Measurements from ENCODE around the gene APBA1.
"Not testable (repeated sequence)": the region's sequence is repeated elsewhere in the genome, so short reads cannot be mapped to it uniquely, and the experiment has no call there.

APBA1 gene

DNA sequence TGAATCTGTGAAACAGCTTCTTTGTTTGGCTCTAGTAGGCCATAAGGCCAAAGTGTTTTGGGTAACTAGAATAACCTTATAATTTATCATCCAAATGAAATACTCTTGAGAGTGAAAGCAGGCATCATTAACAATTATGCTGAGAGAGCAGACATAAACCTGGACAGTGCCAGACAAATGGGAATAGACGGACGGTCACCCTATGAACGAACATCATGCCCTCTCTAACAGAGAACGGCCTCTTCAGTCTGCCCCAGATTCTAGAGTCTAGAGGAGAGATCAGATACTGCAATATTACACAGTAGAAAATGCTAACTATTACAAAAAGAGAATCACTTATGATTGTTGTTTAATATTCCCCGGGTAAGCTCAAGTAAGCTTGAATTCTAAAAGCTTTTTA is 68.5 kb downstream of the APBA1 start:
- no peak for DNase-seq

DNA sequence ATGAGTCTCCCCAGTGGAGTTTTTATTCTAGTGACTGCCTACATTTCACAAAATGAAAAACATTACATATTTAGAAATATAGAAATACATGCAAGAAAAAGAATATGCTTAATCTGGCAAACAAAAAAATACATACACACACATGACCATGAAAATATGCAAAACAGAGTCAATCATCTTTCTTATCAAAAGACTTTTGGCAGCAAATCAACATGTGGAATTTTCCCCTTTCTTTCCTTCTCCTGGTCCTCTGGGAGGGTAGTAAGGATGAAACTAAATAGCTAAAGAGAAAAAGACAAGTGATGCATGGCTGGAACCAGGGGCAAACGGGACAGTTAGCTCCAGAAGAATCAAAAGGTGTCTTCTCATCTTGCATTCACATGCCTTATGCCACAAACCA is 69.4 kb downstream of the APBA1 start:
- DNase-seq = no peak

DNA sequence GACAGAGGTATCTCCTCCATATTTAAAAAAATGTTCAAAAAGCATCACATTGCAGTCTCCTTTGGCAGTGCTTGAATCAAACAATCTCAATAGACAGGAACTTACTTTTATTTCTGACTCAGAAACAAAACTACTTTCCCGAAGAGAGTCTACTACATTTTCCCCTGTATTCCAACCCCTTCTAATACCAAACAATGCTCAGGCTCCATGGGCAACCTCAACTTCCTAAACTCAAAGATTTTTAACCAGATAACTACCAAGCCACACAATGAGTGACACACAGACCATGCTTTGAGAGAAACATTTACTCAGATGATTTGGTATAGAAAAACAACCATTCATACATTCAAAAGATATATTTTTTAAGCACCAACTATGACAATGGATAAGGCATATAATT is 70.5 kb downstream of the APBA1 start:
- DNase-seq = no peak

- DNase-seq = no peak
Measured at GRCh38 chr9:69600314-69601047, 71.7 kb downstream of the APBA1 start.

DNA sequence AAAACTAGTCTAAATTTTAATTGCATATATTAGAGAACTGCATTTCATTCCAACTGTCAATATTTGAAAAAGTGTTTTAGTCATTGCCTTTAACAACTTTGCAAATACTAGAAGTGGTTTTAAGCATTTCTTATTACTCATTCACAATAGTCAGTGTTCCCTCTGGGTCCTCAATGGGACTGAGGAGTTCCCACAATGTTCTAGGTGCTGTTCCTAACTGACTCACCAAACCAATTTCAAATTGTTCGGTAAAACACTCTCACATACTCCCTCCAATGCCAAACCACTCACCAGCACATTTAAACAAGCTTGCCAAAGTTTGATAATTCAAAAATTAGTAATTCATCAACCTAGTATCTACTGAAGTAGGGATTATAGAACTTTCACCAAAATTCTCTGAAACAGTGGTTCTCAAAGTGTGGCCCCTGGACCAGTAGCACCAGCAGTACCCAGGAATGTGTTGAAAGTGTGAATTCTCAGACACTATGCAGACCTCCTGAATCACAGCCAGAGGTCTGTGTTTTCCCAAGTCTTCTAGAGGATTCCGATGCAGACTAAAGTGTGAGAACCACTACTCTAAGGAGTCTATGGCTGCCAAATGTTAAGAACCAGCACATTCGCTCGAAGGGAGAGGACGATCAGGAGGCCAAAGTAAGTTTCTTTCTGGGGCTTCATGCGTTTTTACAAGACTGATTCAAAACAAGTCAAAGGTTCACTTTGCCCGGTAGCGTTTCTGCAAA is 72.8 kb downstream of the APBA1 start:
- no peak for DNase-seq

GRCh38 chr9:69596906-69597305 is 75.3 kb downstream of the APBA1 start:
- not testable (repeated sequence) for DNase-seq

GRCh38 chr9:69594180-69594579 is 78.0 kb downstream of the APBA1 start:
- no peak for DNase-seq

DNA sequence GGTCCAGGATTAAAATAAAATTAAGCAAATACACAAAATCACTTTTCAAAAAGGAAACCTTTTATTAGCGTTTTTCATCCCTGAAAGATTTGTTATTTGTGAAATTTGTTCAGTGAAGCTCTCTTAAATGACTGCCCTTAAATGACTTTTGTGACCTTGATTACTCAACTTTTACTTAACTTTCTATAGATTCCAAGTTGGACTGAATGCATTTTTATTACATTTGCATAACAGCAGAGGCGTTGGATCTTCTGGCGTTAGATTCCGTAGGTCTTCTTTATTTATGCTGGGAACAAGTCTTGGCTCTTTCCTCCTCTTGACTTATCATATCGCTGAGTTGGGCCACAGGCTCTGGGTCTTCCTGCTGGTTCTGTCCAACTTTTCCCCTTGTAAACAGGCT is 78.4 kb downstream of the APBA1 start:
- no peak for DNase-seq

DNA sequence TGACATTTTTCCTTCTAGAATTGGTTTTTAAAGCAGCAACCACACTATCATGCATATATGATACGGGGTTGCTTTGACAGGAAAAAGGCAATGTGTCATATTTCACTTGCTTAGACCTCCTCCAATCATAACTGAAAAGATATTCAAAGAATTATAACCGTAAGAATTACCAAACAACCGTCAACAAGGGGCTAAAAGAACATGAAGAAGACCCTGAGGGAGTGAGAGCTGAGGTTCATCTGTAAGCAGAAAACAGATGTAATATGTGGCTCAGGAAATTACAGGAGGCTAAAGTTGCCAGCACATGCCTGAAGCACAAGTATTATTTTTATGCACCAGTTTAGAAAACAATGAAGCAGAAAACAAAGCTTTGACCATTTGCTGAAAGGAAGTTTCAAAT is 78.9 kb downstream of the APBA1 start:
- no peak for DNase-seq

GRCh38 chr9:69590266-69590665 is 81.9 kb downstream of the APBA1 start:
- no peak for DNase-seq

- DNase-seq = no peak
Measured at GRCh38 chr9:69589156-69589555, 83.0 kb downstream of the APBA1 start.

DNA sequence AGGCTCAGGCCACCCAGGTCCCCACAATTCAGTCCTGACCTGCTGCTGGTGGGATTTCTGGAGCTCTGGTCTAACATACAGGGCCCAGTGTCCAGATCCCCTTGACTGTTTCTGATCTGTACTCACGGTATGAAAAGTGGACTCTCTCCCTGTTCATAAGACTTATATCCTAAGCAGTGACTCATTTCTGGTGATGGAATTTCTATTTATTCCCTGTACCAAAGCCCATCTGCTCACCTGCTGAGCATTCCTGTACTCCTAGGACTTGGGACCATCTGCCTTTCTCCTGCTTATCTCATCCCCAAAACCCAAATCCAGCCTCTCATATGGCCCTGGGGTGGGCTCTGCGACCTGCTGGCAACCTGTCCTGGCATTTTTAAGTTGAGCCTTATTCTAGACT is 86.6 kb downstream of the APBA1 start:
- DNase-seq = no peak

GRCh38 chr9:69584759-69585158 is 87.4 kb downstream of the APBA1 start:
- DNase-seq = no peak

DNA sequence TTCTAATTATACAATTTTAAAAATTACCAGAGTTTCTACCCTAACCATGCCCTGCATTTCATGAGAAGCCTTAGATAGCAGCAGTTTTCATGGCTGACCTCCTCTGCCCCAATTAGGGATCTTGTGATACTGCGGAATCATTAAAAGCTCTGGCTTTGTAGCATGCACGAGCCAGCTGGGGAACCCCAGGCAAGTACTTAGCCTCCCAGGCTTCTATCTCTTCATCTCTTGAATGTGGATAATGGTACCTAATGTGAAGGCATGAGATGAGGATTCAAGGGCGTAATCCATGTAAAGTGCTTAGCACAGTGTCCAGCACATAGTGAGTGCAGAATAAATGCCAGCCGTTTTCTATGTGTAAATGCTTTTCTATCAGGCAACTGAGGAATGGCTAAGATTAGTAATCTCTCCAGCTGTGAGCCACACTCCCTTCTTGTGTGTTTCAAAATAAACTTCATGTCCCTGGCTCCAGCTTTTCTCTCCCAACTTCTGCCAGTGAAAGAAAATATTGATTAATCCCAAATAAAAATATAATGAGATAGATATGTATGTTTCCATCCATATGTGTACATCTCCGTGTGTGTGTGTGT is 88.4 kb downstream of the APBA1 start:
- DNase-seq = no peak

DNA sequence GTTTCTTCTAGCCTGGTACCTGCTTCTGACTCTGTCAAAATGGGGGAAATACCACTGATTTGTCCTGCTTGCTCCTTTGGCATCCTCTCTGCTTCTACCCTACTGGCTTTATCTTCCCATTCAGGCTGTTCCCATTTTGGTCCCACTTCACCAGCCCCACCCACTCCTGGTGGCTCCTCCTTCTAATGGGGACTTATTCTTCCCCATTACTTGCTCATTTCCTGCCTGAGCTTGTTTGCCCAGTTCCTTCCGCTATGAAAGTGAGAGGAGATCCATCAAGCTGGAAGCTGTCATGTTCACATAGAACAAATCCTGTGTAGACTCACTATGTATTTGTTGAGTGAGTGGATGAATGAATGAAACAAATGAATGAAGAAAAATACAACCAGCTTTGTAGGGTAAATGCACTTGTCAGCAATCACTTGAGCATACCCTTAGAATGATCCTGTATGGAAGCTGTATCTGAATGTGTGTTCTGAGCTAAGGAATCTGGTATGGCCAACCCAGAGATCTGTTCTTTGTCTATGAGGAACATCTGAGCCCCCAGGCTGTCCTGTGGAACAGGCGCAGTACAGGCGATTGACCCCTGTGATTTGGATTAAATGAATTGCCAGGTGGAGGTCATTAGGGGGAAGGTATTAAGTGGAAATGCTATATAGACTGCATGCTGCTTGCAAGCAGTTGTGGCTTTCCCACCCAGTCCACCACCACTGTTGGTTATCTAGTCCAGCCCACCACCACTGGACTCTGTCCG is 89.5 kb downstream of the APBA1 start:
- DNase-seq = no peak

GRCh38 chr9:69582018-69582417 is 90.2 kb downstream of the APBA1 start:
- no peak for DNase-seq

DNA sequence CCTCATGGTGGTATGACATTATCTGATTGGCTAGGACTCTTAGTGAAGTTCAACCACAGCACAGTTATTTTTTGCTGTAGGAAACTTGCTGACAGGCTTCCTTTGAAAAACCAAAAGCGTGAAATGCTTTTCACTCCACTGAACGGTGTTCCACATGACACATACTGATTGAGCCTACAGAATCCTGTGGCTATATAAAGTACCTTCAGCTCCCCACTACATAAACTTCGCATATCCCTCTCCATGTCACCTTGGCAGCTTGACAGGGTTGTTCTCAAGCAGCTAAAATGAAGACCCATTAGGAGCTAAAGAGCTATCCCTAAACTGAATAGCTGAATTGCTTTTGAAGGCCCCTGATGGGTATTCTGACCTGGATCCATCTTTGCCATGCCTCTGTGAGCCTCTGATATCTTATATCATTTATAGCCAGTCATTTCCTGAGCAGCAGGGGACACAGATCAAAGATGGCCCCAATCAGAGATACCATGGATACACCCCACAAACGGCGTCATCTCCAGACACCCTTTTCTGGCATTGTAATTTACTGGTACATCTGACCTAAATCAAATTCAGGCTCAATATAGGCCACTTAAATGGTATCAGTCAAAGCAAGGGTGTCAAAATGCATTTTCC is 91.5 kb downstream of the APBA1 start:
- DNase-seq = no peak

DNA sequence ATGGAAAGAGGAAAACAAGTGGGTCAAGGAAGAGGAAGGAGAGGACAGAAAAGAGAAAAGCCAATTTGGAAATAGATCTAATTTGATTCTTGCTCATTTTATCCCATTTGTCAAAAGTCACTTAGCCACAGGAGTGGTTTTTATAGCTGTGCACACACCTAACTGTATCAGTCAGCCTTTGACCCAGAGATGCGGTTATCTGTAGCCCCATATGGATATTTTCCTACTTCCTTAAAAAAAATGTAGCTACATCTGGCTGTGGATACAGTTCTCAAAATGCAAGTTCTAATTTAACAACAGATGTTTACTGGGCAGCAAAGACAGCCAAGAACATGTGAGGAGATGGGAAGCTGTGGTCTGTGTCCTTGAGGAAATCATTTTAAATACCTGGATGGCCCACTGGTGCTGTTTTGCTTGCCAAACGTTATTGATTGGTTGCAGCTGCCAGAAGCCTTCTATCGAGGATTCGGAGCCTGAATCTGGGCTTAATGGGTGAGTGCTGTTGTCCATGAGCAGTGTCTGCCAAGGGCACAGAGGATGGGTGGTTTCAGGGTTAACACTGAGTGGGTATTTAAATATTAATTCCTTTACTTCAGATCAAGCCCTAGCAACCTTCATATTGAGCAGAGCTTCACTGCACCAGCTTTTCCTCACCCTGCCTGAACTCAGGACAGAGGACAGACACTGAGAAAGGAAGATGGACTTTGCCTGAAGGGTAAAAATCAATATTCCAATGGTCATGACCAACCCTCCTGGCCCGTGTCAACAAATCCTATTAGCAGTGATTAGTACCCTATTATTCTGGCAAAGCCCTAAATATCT is 92.2 kb downstream of the APBA1 start:
- no peak for DNase-seq

DNA sequence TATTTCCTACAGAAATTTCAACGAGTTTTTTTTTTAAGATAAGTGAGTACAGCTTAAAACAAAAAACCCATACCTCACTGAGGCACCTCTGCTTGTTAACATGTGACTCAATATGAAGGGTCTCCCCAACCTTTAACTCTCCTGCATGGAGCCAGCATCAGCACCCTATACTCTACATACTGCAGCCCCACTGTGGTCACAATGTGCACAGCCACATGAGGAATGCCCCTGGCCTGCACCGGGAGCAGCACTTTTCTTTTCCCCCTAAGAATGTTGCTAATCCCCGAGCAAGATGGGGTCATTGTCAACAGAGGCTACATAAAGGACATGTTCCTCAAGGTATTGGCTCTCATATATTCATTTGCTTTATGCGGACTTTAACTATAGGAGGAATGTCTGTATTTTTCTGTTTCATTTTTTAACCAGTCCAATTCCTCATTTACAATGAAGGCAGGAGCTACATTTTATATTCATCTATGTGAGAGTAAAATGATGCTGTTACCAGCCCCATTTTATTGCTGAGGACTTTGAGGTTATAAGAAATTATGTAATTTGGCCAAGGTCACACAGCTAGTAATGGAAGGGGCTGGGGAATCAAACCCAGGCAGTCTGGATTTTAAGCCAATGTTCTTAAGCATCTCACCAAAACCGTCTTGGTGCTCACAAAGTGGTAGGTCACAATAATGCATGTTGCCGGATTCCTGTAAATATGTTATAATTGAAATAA is 93.0 kb downstream of the APBA1 start:
- DNase-seq = no peak

- DNase-seq = peak; percentile 45
Measured at GRCh38 chr9:69578026-69578425, 94.1 kb downstream of the APBA1 start.

GRCh38 chr9:69577123-69577522 is 95.0 kb downstream of the APBA1 start:
- no peak for DNase-seq
